ENCODE measurements around the gene DES.

The DES gene

DNA sequence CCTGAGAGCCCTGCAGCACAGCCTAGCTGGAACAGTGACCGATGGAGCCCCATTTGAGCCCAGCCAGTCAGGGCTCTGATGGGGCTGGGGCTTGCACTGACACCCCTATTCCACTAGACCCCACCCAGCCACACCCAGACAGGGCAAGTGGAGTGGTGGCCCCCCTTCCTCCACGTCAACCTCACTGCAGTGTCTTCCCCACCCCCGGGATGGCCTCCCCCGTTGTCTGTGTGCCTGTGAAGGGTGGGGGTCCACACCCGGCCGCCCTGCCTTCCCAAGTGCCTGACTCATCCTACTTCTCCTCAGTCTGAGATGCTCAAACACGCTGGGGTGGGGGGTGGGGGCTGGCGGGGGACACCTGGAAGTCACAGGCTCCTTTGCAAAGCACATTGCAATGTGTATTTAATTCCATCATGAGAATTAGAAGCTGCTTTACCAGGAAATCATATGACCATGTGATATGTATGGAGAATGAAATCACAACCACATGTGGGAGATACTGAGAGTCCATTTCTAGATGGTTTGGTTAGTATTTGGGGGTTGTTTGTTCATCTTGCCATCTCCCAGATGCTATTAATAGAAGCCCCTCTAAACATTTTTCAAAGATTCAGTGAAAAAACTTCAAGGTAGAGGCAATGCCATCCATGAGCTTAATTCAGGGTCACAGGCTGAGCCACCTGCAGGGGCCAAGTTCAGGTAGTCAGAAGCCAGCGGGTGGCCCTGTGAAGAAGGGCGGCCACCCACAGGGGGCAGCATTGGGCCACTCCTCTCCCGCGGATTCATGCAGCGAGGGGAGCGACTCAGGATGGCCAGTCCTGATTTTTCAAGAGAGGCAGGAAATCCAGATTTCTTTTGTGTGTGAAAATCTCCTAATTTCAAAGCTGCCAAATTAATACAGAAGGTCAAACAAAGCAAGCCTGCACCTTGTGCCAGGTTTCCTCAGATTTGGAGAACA lies 57.8 kb downstream of the DES start:
- DNase-seq = peak; percentile 49

Measured in CD4-positive, alpha-beta T cell treated with Interleukin-17A for 1 hour (primary cell).